HG03521 (cell line): ENCODE measurements around the gene UBN2.

Experiments
- ATAC-seq: cut with Tn5 transposase; IDR thresholded peaks from one replicate; pipeline ENCODE4 v1.9.1; 2021; ENCODE audit warnings: mild to moderate bottlenecking, moderate library complexity; ENCODE audit not compliant: unreplicated experiment

UBN2 gene

DNA sequence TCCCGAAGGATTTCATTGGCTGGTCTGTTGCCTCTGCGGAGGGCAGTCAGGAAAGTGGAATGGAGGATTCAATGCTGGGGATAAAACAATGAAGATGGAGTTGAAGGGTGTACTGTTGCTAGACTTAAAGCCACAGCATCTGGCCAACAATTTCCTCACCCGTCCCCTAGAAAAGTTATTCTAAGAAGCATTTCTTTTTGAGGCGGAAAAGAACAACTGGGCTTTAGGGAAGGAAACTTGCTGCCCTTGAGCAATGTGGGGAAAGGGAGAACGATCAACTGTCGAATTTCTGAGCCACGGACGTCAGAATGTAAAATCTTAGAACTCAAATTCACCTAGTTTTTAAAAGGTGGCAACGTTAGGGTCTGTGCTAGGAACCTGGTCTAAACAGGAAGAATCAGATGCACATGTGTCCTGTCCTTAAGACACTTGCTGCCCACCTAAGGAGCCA is 110.8 kb downstream of the UBN2 start:
- no peak for ATAC-seq

GRCh38 chr7:139345042-139345441 is 114.0 kb downstream of the UBN2 start:
- ATAC-seq, result no peak

GRCh38 chr7:139351027-139351426 is 120.0 kb downstream of the UBN2 start:
- ATAC-seq, result no peak

DNA sequence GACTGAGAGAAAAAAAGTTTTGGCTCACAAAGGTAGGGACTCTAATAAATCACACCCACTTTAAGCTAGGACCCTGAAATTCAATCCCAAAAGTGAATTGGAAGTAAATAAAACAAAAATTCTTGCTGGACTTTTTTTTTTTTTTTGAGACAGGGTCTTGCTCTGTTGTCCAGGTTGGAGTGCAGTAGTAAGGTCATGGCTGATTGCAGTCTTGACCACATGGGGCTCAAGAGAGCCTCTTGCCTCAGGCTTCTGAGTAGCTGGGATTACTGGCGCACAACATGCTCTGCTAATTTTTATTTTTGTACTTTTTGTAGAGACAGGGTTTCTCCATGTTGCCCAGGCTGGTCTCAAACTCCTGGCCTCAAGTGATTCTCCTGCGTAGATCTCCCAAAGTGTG is 123.7 kb downstream of the UBN2 start:
- ATAC-seq, result no peak

GRCh38 chr7:139355320-139355719 is 124.3 kb downstream of the UBN2 start:
- no peak for ATAC-seq
